ENCODE results near the gene ATP13A4.

DNA sequence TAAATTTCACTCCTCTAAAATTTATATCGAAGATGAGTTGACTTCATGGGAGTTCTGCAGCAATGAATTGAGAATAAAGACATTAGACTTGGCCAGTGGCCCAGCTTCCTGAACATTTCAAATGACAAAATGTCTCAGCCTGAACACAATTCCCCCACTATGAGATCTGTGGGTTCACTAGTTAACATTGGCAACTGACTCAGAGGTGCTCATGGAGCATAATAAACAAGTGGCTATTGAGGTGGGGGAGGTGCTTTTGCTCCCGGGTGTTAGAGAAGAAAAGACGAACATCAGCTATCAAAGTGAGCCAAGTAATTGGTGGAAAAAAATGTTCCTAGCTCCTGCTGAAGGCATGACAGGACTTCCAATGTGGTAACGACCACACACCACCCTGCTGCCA lies 6.3 kb downstream of the ATP13A4 start:
- TF ChIP-seq CTCF (conservative IDR thresholded peaks at IDR 0.05; ENCODE audit: low read length) (no peak), EZH2phosphoT487 (IDR thresholded peaks at IDR 0.05; ENCODE audit: borderline replicate concordance, low read depth, low read length) (no peak)
